GM12801 (cell line): Measurements from ENCODE around the gene SLC44A1.

Experiments
- CTCF ChIP-seq: IDR thresholded peaks from one replicate; pipeline ENCODE4 v1.5.1; 2011; ENCODE audit warnings: control low read depth; ENCODE audit not compliant: insufficient read length; ENCODE audit errors: extremely low read depth

Gene SLC44A1

GRCh38 chr9:105435453-105435852 is 191.0 kb downstream of the SLC44A1 start:
- TF ChIP-seq CTCF, result no peak

- no peak for TF ChIP-seq CTCF
These were observed 192.3 kb downstream of the SLC44A1 start for GRCh38 chr9:105436783-105437182.

- TF ChIP-seq CTCF, result no peak
These were observed 193.3 kb downstream of the SLC44A1 start for GRCh38 chr9:105437704-105438103.

GRCh38 chr9:105438141-105438806 is 193.8 kb downstream of the SLC44A1 start:
- TF ChIP-seq CTCF, result no peak

GRCh38 chr9:105439428-105439827 is 195.0 kb downstream of the SLC44A1 start:
- no peak for TF ChIP-seq CTCF

GRCh38 chr9:105441616-105442160 is 197.2 kb downstream of the SLC44A1 start:
- no peak for TF ChIP-seq CTCF

GRCh38 chr9:105443121-105443520 is 198.7 kb downstream of the SLC44A1 start:
- no peak for TF ChIP-seq CTCF

- no peak for TF ChIP-seq CTCF
These were observed 199.7 kb downstream of the SLC44A1 start for GRCh38 chr9:105444130-105444529.
